CD4-positive, alpha-beta T cell treated with Interleukin-4 for 4 hours (primary cell): ENCODE results near the gene CEP162.
"Not testable (repeated sequence)": the region's sequence is repeated elsewhere in the genome, so short reads cannot be mapped to it uniquely, and the experiment has no call there.

ENCODE experiments used
- DNase-seq: peaks from one replicate; pipeline ENCODE4 v3.0.0-alpha.2; 2020

The CEP162 gene

GRCh38 chr6:84228198-84228543, 728 bp upstream of the CEP162 start:
- DNase-seq: no peak

- DNase-seq: no peak
These were observed 404 bp downstream of the CEP162 start for GRCh38 chr6:84227044-84227433.

- DNase-seq: no peak
These were observed 3.2 kb downstream of the CEP162 start for GRCh38 chr6:84224251-84224650.

GRCh38 chr6:84223608-84224007, 3.8 kb downstream of the CEP162 start:
- not testable (repeated sequence) for DNase-seq

GRCh38 chr6:84222426-84222825, 5.0 kb downstream of the CEP162 start:
- no peak for DNase-seq

GRCh38 chr6:84220809-84221409, 6.5 kb downstream of the CEP162 start:
- peak; percentile 32 for DNase-seq

- no peak for DNase-seq
These were observed 9.4 kb downstream of the CEP162 start for GRCh38 chr6:84218091-84218490.

GRCh38 chr6:84213217-84213616, 14.2 kb downstream of the CEP162 start:
- DNase-seq: no peak

- DNase-seq: no peak
These were observed 23.4 kb downstream of the CEP162 start for GRCh38 chr6:84204011-84204410.

- DNase-seq: not testable (repeated sequence)
These were observed 27.5 kb downstream of the CEP162 start for GRCh38 chr6:84199987-84200386.

GRCh38 chr6:84197708-84198107, 29.7 kb downstream of the CEP162 start:
- no peak for DNase-seq

GRCh38 chr6:84193114-84193708, 34.2 kb downstream of the CEP162 start:
- DNase-seq: no peak

- no peak for DNase-seq
These were observed 35.6 kb downstream of the CEP162 start for GRCh38 chr6:84191802-84192201.

GRCh38 chr6:84189356-84189755, 38.1 kb downstream of the CEP162 start:
- DNase-seq: not testable (repeated sequence)

GRCh38 chr6:84183430-84183829, 44.0 kb downstream of the CEP162 start:
- no peak for DNase-seq

- no peak for DNase-seq
These were observed 45.4 kb downstream of the CEP162 start for GRCh38 chr6:84182001-84182400.

- no peak for DNase-seq
These were observed 50.2 kb downstream of the CEP162 start for GRCh38 chr6:84177241-84177640.

- no peak for DNase-seq
These were observed 54.9 kb downstream of the CEP162 start for GRCh38 chr6:84172574-84172973.

GRCh38 chr6:84172080-84172479, 55.4 kb downstream of the CEP162 start:
- DNase-seq: no peak

GRCh38 chr6:84167457-84167856, 60.0 kb downstream of the CEP162 start:
- no peak for DNase-seq

GRCh38 chr6:84166395-84166794, 61.0 kb downstream of the CEP162 start:
- no peak for DNase-seq

GRCh38 chr6:84164328-84164727, 63.1 kb downstream of the CEP162 start:
- not testable (repeated sequence) for DNase-seq

- DNase-seq: no peak
These were observed 66.3 kb downstream of the CEP162 start for GRCh38 chr6:84161190-84161589.

GRCh38 chr6:84156306-84156705, 71.1 kb downstream of the CEP162 start:
- no peak for DNase-seq

GRCh38 chr6:84151669-84152068, 75.8 kb downstream of the CEP162 start:
- DNase-seq: no peak
